Neural cell (in vitro differentiated cells): ENCODE data around the gene BET1L.

Source experiments
- EZH2 ChIP-seq: fragments of 200-600, 300-800 bp; shearing (Covaris generic), sonication (generic); IDR thresholded peaks from 2 replicates; pipeline ENCODE4 v1.6.1; 2014; ENCODE audit warnings: antibody characterized with exemption, low read length, borderline replicate concordance, mild to moderate bottlenecking; ENCODE audit not compliant: insufficient read depth, poor library complexity, severe bottlenecking
- POLR2AphosphoS5 ChIP-seq: IDR thresholded peaks from 2 replicates; pipeline ENCODE4 v1.6.1; 2012
- TF ChIP-seq, protein P1 (sequence below): fragments of 450-650 bp; IDR thresholded peaks from 2 replicates; pipeline ENCODE4 v1.5.1; 2014; ENCODE audit warnings: antibody characterized with exemption, mild to moderate bottlenecking, moderate library complexity; ENCODE audit not compliant: poor library complexity, severe bottlenecking

- TF ChIP-seq, protein P1, sequence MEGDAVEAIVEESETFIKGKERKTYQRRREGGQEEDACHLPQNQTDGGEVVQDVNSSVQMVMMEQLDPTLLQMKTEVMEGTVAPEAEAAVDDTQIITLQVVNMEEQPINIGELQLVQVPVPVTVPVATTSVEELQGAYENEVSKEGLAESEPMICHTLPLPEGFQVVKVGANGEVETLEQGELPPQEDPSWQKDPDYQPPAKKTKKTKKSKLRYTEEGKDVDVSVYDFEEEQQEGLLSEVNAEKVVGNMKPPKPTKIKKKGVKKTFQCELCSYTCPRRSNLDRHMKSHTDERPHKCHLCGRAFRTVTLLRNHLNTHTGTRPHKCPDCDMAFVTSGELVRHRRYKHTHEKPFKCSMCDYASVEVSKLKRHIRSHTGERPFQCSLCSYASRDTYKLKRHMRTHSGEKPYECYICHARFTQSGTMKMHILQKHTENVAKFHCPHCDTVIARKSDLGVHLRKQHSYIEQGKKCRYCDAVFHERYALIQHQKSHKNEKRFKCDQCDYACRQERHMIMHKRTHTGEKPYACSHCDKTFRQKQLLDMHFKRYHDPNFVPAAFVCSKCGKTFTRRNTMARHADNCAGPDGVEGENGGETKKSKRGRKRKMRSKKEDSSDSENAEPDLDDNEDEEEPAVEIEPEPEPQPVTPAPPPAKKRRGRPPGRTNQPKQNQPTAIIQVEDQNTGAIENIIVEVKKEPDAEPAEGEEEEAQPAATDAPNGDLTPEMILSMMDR: no peak
- TF ChIP-seq POLR2AphosphoS5: no peak
- TF ChIP-seq EZH2: no peak
Measured at GRCh38 chr11:210122-210802, 3.1 kb upstream of the BET1L start.
